ENCODE results near the gene NME7.

DNA sequence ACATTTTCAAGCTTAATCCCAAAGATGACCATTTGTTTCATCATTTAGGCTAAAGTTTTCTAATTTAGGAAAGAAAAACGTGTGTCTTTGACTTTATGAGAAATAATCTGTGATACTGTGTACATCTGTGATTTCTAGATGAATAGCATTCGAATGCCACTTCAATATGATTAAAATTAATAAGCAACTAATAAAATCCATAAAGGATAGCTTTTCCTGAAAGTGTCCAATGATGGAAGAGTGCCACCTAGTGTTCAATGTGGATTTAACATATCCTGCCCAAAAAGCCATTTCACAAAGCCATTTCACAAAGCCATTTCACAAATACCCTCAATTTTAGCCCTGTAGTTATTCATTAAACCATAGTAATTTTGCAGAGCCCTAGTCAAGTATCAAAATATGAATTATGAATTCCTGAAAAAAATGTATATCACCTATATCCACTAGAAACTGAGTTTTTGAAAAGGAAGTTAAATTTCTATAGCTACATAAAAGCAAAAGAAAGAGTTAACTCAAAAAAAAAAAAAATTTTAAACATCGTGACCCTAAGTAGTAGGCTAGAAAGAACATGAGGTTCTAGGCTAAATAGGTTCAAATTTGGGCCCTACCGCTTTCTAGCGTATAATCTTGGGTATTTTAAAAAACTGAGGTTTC, 19.1 kb downstream of the NME7 start:
- TF ChIP-seq POLR2AphosphoS5 (IDR thresholded peaks at IDR 0.05; ENCODE audit: borderline replicate concordance, low read depth, low read length): no peak
- TF ChIP-seq EZH2 (IDR thresholded peaks at IDR 0.05): no peak
- TF ChIP-seq FOXP2 (optimal IDR thresholded peaks at IDR 0.05; ENCODE audit: control extremely low read depth, extremely low read length, insufficient read depth): no peak
